Right lobe of liver (tissue), 6 donors: ENCODE measurements around the gene VANGL1. TPM values are rescaled to one million over a fixed set of nuclear protein-coding genes. Genes with fewer than 3 reads are reported as not detected.

ENCODE experiments used
- ATAC-seq, 4 donors: fragments of 200-7000 bp; cut with Tn5 transposase; one replicate each; pipeline ENCODE4 v1.9.1; 2020; ENCODE audit warnings: mild to moderate bottlenecking in 4 of 4, moderate library complexity in 4 of 4
- DNase-seq, 3 donors: peaks; one replicate each; pipeline ENCODE4 v3.0.0-alpha.2; 2020
- H3K27ac ChIP-seq, 3 donors: fragments of 200-600 bp; one replicate each; pipeline ENCODE4 v1.8.0; 2022
- H3K27me3 ChIP-seq, 2 donors: fragments of 200-600 bp; one replicate each; pipeline ENCODE4 v1.8.0; 2022
- H3K36me3 ChIP-seq, 4 donors: fragments of 200-600 bp; sonication (generic) in 1 of 4; one replicate each; pipeline versions ENCODE4 v1.5.1 to v1.8.0; 2017 to 2022; ENCODE audit warnings: control low read depth in 1 of 4
- H3K4me1 ChIP-seq, 4 donors: fragments of 200-600 bp; sonication (generic) in 1 of 4; one replicate each; pipeline versions ENCODE4 v1.5.1 to v1.8.0; 2017 to 2022; ENCODE audit warnings: control low read depth in 1 of 4
- H3K4me3 ChIP-seq, 3 donors: fragments of 200-600 bp; one replicate each; pipeline ENCODE4 v1.8.0; 2022
- H3K9me3 ChIP-seq, 4 donors: fragments of 200-600 bp; sonication (generic) in 1 of 4; one replicate each; pipeline versions ENCODE4 v1.5.1 to v1.8.0; 2017 to 2022; ENCODE audit warnings: control low read depth in 1 of 4
- CTCF ChIP-seq, 4 donors: fragments of 200-600 bp in 3 of 4; fragments of 450-650 bp in 1 of 4; IDR thresholded peaks; one replicate each; pipeline versions ENCODE4 v1.5.1 to v1.8.0; 2016 to 2022; ENCODE audit warnings: antibody characterized with exemption in 4 of 4, mild to moderate bottlenecking in 2 of 4
- POLR2A ChIP-seq: fragments of 450-650 bp; IDR thresholded peaks from one replicate; pipeline ENCODE4 v1.6.1; 2017; ENCODE audit warnings: antibody characterized with exemption, mild to moderate bottlenecking
- WGBS: methylation state at CpG from one replicate; pipeline ENCODE4 v1.1.6; 2018; ENCODE audit warnings: low coverage, low lambda C conversion rate; ENCODE audit not compliant: insufficient coverage; ENCODE audit errors: missing lambda C conversion rate; 5-methylcytosine and 5-hydroxymethylcytosine counted together
- intact Hi-C, 2 donors: fragments of 100-400 bp; cut with DNase I; formaldehyde crosslinking; loops; one replicate each; pipeline versions ENCODE4 v1.11.2 to v1.14.1; 2022
- total RNA-seq, 6 experiments: library from RNA; depleted of rRNA in 2 of 6; stranded (reverse); fragments of >200 nt in 2 of 6; fragmentation: NEBNext Ultra II Directional in 3 of 6; extraction: Animal tissue kit (Norgen Biotek cat#: 25700) in 3 of 6; gene quantifications; one replicate each; pipeline versions ENCODE4 v1.1.0 to v1.2.4, GENCODE V29; 2016 to 2023
- donor health status: DM: no; HTN: yes; CAD: no.
- donor health status: DM: no; HTN: no; CAD: no.
- donor health status: DM: no; HTN: no; CAD: no.
- donor health status: DM: no; HTN: yes; CAD: no.
- donor health status: DM: no; HTN: yes; CAD: no.

VANGL1 gene
- total RNA-seq, 6 experiments from 2014 or later = 3.3 to 5.1 (median 4.4) TPM

DNA sequence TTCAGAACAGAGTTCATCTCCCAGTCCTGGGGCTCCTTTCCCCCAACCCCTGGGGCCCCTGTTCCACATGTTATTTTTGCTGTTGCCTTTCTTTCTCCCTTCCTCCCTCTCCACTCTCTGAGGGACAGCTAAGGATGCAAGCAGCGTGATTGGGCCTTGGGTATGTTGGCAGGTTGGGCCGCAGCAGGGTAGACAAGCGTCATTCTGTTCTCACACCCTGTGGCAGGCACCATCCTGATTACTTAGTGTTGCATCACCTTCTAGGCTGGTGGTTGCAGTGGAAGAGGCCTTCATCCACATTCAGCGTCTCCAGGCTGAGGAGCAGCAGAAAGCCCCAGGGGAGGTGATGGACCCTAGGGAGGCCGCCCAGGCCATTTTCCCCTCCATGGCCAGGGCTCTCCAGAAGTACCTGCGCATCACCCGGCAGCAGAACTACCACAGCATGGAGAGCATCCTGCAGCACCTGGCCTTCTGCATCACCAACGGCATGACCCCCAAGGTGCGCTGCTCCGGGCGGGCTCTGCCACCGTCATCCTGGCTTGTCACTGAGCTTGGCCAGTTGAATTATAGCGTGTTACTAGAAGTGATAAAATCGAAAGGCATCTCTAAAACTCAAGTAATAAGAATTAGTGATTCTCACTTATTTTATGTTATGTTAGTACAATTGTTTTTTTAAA lies 43.4 kb downstream of the VANGL1 start:
- no peak for TF ChIP-seq POLR2A
- no peak for TF ChIP-seq CTCF (IDR thresholded peaks at IDR 0.05)

GRCh38 chr1:115687744-115688143 lies 46.0 kb downstream of the VANGL1 start:
- no peak for ATAC-seq
- Histone ChIP-seq H3K36me3 (peaks cover 0 to 32% (median 6%) of the 10 kb centered on the region in 4 donors), H3K9me3 (no peaks in the 10 kb centered on the region), H3K27ac (no peak overlapping the region), H3K27me3 (no peaks in the 10 kb centered on the region), H3K4me3 (no peak overlapping the region), H3K4me1 (no peaks in the 10 kb centered on the region)
- no peak for TF ChIP-seq POLR2A
- TF ChIP-seq CTCF (IDR thresholded peaks at IDR 0.05) = no peak
- WGBS = 91% methylated on average over 2 of the region's 3 CpGs
- DNase-seq = no peak
- intact Hi-C loops = no loop called here

More for the DNA sequence above, 43.4 kb downstream of the VANGL1 start:
- no peaks in the 10 kb centered on the region for H3K27me3 ChIP-seq
- intact Hi-C loops = no loop called here
- ATAC-seq = no peak
- H3K27ac ChIP-seq = no peak overlapping the region
- no peak overlapping the region for H3K4me3 ChIP-seq
- H3K9me3 ChIP-seq = no peaks in the 10 kb centered on the region
- H3K4me1 ChIP-seq = no peaks in the 10 kb centered on the region
- peaks cover 0 to 13% (median 3%) of the 10 kb centered on the region in 4 donors for H3K36me3 ChIP-seq
- no peak for DNase-seq
- 69% methylated on average over 4 of the region's 14 CpGs for WGBS

DNA sequence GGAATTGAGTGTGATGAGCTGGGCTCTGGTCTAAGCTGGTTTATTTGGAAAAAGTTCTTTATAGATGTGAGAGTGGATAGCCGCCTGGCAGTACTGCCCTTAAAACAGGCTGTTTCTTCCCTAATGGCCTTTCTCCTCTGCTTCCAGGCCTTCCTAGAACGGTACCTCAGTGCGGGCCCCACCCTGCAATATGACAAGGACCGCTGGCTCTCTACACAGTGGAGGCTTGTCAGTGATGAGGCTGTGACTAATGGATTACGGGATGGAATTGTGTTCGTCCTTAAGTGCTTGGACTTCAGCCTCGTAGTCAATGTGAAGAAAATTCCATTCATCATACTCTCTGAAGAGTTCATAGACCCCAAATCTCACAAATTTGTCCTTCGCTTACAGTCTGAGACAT lies 49.2 kb downstream of the VANGL1 start:
- 94% methylated on average over 6 of the region's 8 CpGs for WGBS
- intact Hi-C loops = no loop called here

DNA sequence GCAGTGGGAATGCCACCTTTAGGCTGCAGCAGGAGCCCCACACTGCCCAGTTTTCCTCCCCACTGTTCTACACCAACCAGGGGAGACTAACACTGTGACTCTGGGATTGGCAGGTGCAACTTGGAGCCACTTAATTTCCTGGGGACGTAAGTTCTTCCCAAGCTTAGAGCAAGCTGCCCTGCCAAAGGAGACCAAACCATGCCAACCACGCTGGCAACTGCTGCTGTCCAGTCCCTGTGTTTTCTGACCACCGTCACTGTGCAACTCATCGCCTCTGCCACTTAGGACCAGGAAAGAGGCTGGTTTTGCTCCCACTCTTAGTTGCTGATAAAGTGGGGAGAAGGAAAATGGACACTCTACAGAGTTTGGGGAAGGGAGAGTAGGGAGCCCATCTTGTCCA lies 50.5 kb downstream of the VANGL1 start:
- Histone ChIP-seq H3K36me3 (peaks cover 0 to 23% (median 6%) of the 10 kb centered on the region in 4 donors), H3K4me3 (no peak overlapping the region), H3K27me3 (no peaks in the 10 kb centered on the region), H3K27ac (no peak overlapping the region), H3K9me3 (no peaks in the 10 kb centered on the region), H3K4me1 (no peaks in the 10 kb centered on the region)
- TF ChIP-seq CTCF (IDR thresholded peaks at IDR 0.05) = no peak
- TF ChIP-seq POLR2A = no peak
- 100% methylated on average over 1 of the region's 4 CpGs for WGBS
- DNase-seq (no peak), ATAC-seq (no peak)
- intact Hi-C loops = no loop called here

More for the DNA sequence above, 49.2 kb downstream of the VANGL1 start:
- Histone ChIP-seq H3K27me3 (no peaks in the 10 kb centered on the region), H3K27ac (no peak overlapping the region), H3K9me3 (no peaks in the 10 kb centered on the region), H3K36me3 (peaks cover 0 to 23% (median 6%) of the 10 kb centered on the region in 4 donors), H3K4me3 (no peak overlapping the region), H3K4me1 (no peaks in the 10 kb centered on the region)
- TF ChIP-seq CTCF (IDR thresholded peaks at IDR 0.05) = no peak
- no peak for TF ChIP-seq POLR2A
- ATAC-seq (no peak), DNase-seq (no peak)
